Muscle layer of duodenum (tissue), 2 donors: Measurements from ENCODE around the gene CFI.

Experiments
- H3K27ac ChIP-seq: one replicate; pipeline ENCODE4 v1.7.0; 2013; ENCODE audit warnings: mild to moderate bottlenecking, low read length
- H3K27me3 ChIP-seq: one replicate; pipeline ENCODE4 v1.7.0; 2013; ENCODE audit warnings: low read depth, mild to moderate bottlenecking, control low read depth, low read length
- H3K36me3 ChIP-seq, 2 donors: one replicate each; pipeline ENCODE4 v1.7.0; 2013; ENCODE audit warnings: low read length in 2 of 2, control low read depth in 1 of 2, mild to moderate bottlenecking in 1 of 2; ENCODE audit not compliant: insufficient read depth in 2 of 2, control insufficient read depth in 1 of 2
- H3K4me1 ChIP-seq, 2 donors: one replicate each; pipeline ENCODE4 v1.7.0; 2013; ENCODE audit warnings: low read length in 2 of 2, mild to moderate bottlenecking in 2 of 2, control low read depth in 1 of 2, moderate library complexity in 1 of 2; ENCODE audit not compliant: insufficient read depth in 2 of 2, control insufficient read depth in 1 of 2
- H3K4me3 ChIP-seq, 2 donors: one replicate each; pipeline ENCODE4 v1.7.0; 2013; ENCODE audit warnings: low read length in 2 of 2, low read depth in 1 of 2, mild to moderate bottlenecking in 1 of 2
- H3K9me3 ChIP-seq, 2 donors: one replicate each; pipeline ENCODE4 v1.7.0; 2013; ENCODE audit warnings: low read length in 2 of 2, control low read depth in 1 of 2, mild to moderate bottlenecking in 1 of 2; ENCODE audit not compliant: control insufficient read depth in 1 of 2
- donor health status: healthy.

The CFI gene

DNA sequence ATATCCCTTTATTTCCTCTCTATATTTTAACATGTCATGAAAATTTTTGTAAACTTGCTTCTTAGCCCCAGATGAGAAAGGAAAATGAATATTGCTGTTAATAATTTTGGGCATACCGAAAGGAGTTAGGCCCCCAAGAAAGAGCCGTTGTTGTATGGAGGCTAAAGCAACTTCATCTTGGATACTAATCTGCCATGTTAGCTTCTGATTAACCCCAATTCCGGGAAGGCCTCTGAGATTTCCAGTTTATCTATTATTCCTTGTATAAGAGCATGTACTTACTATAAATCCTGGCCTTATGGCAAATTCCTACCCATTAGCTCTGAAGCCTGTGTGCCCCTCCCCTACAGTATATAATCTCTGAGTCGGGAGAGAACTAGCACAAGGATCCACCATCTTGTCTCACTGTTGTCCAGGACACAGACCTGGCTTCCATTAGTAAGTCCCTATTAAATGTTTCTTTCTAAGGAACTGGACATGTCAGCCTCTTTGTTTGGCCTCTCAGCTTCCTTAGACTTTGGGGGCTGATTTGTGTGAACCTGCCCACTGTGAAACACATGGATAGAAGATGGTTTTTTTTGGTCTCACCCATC is 51.1 kb downstream of the CFI start:
- Histone ChIP-seq H3K9me3 (no peaks in the 10 kb centered on the region), H3K4me1 (no peaks in the 10 kb centered on the region)

DNA sequence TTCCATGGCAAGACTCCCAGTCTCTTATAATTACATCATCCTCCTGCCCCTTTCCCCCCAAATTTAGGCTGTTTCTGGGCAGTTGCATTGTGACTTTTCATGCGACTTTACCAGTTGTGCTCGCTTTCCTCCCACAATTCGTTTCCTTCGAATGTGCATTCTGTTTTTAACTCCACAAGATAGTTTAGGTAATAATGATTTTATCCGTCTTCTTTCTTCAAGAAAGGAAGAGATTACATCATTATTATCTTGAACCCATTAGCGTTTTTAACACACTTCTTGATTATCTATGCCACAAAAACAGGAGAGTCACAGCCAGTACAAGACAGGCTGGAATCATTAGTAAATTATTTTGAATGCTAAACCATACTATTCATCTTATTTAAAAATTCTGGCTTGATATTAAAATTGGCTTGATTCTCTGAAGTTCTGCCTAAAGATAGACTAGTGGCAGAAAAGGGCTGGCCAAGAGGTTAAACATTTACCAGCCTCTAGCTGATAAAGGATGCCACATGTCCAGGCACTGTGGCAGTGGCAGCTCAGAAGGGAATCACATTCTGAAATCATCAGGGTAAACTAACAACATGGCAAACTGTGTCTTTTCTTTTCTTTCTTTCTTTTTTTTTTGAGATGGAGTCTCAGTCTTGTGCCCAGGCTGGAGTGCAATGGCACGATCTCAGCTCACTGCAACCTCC is 52.3 kb downstream of the CFI start:
- H3K4me3 ChIP-seq, result no peak overlapping the region
- no peaks in the 10 kb centered on the region for H3K4me1 ChIP-seq
- H3K27me3 ChIP-seq, result no peaks in the 10 kb centered on the region
- no peak overlapping the region for H3K27ac ChIP-seq
- no peaks in the 10 kb centered on the region for H3K9me3 ChIP-seq
- H3K36me3 ChIP-seq, result no peaks in the 10 kb centered on the region

More for the DNA sequence above, 51.1 kb downstream of the CFI start:
- Histone ChIP-seq H3K36me3 (no peaks in the 10 kb centered on the region), H3K4me3 (no peak overlapping the region), H3K27me3 (no peaks in the 10 kb centered on the region), H3K27ac (no peak overlapping the region)

DNA sequence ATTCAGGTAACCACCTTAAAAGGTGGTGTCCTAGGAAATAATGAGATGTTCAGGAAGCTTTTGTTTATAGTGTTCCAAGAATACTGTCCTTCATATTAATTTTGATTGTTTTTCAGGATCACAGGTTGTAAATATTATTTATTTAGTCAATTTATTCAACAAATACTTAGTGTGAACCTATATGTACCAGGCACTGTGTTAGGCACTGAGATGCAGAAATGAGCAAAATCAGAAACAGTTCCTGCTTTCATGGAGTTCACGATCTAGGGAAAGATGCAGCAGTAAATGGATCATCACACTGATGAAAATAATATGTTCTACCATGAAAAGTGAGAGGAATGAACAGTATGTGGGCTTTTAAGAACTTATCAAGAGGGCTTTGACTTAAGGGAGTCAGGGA is 53.7 kb downstream of the CFI start:
- no peaks in the 10 kb centered on the region for H3K36me3 ChIP-seq
- no peak overlapping the region for H3K27ac ChIP-seq
- no peaks in the 10 kb centered on the region for H3K9me3 ChIP-seq
- H3K4me3 ChIP-seq, result no peak overlapping the region
- H3K4me1 ChIP-seq, result no peaks in the 10 kb centered on the region
- H3K27me3 ChIP-seq, result no peaks in the 10 kb centered on the region

DNA sequence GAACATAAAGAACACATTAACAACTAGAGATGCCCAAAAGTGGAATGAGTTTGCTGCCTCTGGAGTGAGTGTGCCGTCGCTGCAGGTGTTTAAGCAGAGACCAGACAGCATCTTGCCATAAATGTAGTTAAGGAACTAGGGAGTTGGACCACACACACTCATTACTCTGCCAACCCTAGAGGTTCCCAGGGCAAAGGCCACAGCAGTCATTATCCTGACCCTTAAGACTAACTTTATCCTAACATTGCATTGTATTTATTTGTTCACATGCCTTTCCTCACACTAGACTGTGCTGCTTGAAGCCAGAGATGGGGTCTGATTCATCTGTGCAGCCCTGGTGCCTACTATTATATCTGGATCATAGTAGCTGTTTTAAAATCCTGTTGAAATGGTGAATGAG is 55.1 kb downstream of the CFI start:
- no peaks in the 10 kb centered on the region for H3K4me1 ChIP-seq
- H3K27ac ChIP-seq, result no peak overlapping the region
- no peaks in the 10 kb centered on the region for H3K36me3 ChIP-seq
- H3K9me3 ChIP-seq, result no peaks in the 10 kb centered on the region
- no peak overlapping the region for H3K4me3 ChIP-seq
- H3K27me3 ChIP-seq, result no peaks in the 10 kb centered on the region

DNA sequence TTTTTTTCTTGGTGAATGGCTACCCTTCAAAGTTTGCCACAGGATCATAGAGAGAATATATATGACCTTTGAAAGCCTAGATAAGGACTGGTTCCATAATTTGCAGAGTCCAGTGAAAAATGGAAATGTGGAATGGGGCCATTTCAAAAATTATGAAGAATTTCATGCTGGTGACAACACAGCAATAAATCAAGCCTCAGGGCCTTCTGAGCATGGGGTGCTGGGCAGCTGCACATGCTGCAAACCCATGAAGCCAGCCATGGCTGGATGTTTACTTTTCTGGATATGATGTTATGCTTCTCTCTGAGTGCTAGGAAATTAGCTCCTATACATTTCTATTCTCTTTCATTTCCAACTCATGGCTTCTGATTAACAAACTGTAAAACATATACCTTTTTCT is 56.0 kb downstream of the CFI start:
- no peaks in the 10 kb centered on the region for H3K9me3 ChIP-seq
- no peak overlapping the region for H3K27ac ChIP-seq
- H3K4me1 ChIP-seq, result no peaks in the 10 kb centered on the region
- H3K36me3 ChIP-seq, result no peaks in the 10 kb centered on the region
- no peak overlapping the region for H3K4me3 ChIP-seq
- no peaks in the 10 kb centered on the region for H3K27me3 ChIP-seq

DNA sequence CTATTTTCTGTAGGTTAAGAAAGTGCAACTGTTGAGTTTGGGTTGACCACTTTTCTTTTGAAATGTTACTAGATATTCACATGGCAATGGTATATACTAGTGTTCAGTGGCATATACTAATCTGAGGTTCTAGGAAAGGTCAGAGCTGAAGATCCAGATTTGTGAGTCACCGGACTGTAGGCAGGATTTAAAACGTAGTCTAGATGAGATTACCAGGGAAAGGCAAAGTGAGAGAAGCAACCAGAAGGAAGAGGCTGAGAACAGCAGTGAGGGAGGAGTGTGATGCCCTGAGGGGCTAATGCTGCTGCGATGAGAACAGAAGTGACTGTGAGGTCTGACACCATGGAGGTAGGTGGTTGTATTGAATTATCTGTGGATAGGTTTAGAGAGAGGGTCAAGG is 62.3 kb downstream of the CFI start:
- Histone ChIP-seq H3K9me3 (no peaks in the 10 kb centered on the region), H3K36me3 (no peaks in the 10 kb centered on the region), H3K4me3 (no peak overlapping the region), H3K27ac (no peak overlapping the region), H3K4me1 (no peaks in the 10 kb centered on the region), H3K27me3 (no peaks in the 10 kb centered on the region)

DNA sequence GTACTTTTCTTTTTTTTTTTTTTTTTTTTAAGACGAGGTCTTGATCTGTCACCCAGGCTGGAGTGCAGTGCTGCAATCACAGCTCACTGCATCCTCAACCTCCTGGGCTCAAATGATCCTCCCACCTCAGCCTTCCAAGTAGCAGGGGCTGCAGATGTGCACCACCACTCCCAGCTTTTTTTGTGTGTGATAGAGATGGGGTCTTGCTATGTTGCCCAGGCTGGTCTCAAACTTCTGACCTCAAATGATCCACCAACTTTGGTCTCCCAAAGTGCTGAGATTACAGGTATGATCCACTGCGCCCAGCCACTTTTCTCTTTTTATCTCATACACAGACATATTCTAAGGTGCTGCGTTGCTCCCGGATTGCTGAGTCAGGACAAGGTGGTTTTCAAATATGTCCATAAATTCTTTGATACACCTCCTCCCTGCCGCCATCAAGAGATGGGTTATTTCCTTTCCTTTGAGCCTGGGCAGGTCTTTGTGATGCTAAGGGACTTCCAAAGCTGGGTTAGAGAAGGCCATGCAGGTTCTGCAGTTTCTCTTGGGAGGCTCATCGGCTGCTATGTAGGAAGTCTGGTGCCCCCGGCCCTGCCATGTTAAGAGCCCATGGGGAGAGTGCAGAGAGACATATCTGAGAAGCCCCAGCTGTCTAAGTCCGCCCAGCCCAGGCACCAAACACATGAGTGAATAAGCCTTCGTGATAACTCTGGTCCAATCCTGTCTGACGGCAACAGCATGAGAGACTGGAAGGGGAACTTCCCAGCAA is 63.5 kb downstream of the CFI start:
- Histone ChIP-seq H3K27ac (no peak overlapping the region), H3K4me3 (no peak overlapping the region), H3K9me3 (no peaks in the 10 kb centered on the region), H3K4me1 (no peaks in the 10 kb centered on the region), H3K36me3 (no peaks in the 10 kb centered on the region), H3K27me3 (no peaks in the 10 kb centered on the region)

DNA sequence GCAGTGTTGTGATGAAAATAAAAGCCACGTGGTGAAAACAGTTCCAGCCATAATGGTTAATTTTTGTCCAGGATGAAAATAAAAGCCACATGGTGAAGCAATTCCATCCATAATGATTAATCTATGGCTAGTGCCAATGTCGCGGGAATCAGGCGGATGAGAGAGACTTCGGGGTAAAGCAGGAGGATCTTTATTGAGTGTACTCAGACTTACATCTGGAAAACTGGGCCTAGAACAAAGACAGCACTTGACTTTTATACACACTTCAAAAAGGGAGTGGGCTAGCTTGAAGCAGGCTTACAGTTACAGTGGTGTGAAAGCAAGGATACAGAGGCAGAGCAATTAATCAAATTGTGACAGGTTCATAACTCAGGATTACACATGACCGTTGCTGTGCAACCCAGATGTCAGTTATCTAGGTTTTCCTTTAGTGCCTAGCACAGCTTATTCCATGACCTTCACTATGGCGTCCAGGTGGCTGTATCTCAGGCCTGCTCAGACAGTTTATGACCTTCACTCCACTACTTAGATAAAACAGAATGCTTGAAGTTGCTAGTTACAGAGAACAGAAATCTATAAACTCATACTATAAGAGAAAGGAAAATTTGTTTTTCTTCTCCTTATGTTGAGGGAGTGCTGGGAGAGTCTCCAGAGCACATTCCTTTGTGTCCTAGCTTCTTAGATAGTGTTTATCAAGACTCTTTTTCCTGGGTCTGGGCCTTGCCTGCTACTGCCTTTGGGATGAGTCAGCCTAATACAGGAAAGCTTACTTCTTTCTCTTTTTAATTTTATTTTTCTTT is 66.0 kb downstream of the CFI start:
- no peaks in the 10 kb centered on the region for H3K9me3 ChIP-seq
- no peaks in the 10 kb centered on the region for H3K27me3 ChIP-seq
- no peaks in the 10 kb centered on the region for H3K36me3 ChIP-seq
- no peak overlapping the region for H3K27ac ChIP-seq
- peaks cover 0 to under 1% of the 10 kb centered on the region in 2 donors for H3K4me1 ChIP-seq
- H3K4me3 ChIP-seq, result no peak overlapping the region

DNA sequence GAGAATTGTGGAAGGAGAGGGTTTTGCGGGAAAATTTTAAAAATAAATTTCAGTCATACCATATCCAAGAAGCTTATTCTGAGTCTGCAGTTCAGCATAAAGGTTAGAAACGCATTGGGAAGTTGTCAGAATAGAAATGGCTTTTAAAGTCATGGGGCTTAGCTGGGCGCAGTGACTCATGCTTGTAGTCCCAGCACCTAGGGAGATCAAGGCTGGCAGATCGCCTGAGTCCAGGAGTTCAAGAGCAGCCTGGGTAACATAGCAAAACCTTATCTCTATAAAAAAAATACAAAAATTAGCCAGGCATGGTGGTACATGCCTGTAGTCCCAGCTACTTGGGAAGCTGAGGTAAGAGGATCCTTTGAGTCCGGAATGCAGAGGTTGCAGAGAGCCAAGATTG is 68.1 kb downstream of the CFI start:
- H3K27me3 ChIP-seq, result no peaks in the 10 kb centered on the region
- H3K9me3 ChIP-seq, result no peaks in the 10 kb centered on the region
- no peak overlapping the region for H3K27ac ChIP-seq
- H3K36me3 ChIP-seq, result no peaks in the 10 kb centered on the region
- no peak overlapping the region for H3K4me3 ChIP-seq
- H3K4me1 ChIP-seq, result peaks cover 0 to 9% of the 10 kb centered on the region in 2 donors

DNA sequence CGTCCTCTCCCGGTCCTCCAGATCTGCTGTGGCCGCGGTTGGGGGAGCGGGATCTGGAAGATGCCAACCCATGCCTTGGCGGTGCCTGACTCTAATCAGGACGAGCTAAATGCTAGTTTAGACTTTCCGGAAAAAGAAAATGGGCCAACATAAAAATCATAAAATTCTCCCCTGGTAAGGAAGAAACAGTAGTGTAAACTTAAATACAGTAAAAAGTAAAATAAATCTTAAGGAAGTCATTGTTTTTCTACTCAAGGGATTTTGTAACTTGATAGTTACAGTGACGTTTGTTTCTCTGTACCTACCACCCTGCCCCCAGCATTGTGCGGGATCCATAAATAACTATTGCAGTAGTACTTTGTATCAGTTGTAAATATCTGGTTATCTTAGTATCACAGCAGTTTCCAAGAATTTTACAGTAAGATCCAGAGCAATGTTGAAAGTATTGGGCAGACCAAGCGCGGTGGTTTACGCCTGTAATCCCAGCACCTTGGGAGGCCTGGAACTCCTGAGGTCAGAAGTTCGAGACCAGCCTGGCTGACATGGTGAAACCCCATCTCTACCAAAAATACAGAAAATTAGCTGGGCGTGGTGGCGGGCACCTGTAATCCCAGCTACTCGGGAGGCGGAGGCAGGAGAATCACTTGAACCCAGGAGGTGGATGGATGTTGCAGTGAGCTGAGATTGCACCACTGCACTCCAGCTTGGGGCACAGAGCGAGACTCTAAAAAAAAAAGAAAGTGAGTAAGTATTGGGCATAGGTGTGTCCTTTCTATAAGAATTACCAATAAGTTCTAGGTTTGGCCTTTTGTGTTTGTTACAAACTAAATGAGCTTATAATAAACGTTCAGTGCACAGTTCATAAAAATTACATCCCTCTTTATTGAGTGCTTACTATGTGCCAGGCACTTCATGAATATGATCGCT is 70.9 kb downstream of the CFI start:
- peak overlapping the region; percentile 91 for H3K27ac ChIP-seq
- peak overlapping the region; percentile 94 to 95 for H3K4me3 ChIP-seq
- H3K4me1 ChIP-seq, result peaks cover 0 to 9% of the 10 kb centered on the region in 2 donors
- no peaks in the 10 kb centered on the region for H3K9me3 ChIP-seq
- H3K36me3 ChIP-seq, result no peaks in the 10 kb centered on the region
- no peaks in the 10 kb centered on the region for H3K27me3 ChIP-seq
